Endodermal cell (in vitro differentiated cells): ENCODE measurements around the gene MTA1. TPM values are rescaled to one million over a fixed set of nuclear protein-coding genes. Genes with fewer than 3 reads are reported as not detected.
A peak's percentile ranks its signal among the peaks of the same experiment; 100 is the strongest.

Source experiments
- DNase-seq: peaks from one replicate; pipeline ENCODE4 v3.0.0-alpha.2; 2017
- H3K27ac ChIP-seq: 2 replicates; pipeline ENCODE4 v1.5.1; 2013; ENCODE audit warnings: mild to moderate bottlenecking, low read depth, low read length, moderate library complexity
- H3K27me3 ChIP-seq: 2 replicates; pipeline ENCODE4 v1.6.1; 2013; ENCODE audit warnings: mild to moderate bottlenecking, low read length, moderate library complexity; ENCODE audit not compliant: insufficient read depth, control insufficient read depth, poor library complexity, severe bottlenecking
- H3K36me3 ChIP-seq: 2 replicates; pipeline ENCODE4 v1.7.0; 2013; ENCODE audit warnings: mild to moderate bottlenecking, low read length, moderate library complexity; ENCODE audit not compliant: control insufficient read depth, insufficient read depth
- H3K4me1 ChIP-seq: one replicate; pipeline ENCODE4 v1.7.0; 2013; ENCODE audit warnings: low read length; ENCODE audit not compliant: control insufficient read depth, insufficient read depth
- H3K4me3 ChIP-seq: 2 replicates; pipeline ENCODE4 v1.5.1; 2013; ENCODE audit warnings: mild to moderate bottlenecking, low read length, moderate library complexity
- H3K9ac ChIP-seq: 2 replicates; pipeline ENCODE4 v1.6.1; 2013; ENCODE audit warnings: mild to moderate bottlenecking, low read length, moderate library complexity; ENCODE audit not compliant: poor library complexity, severe bottlenecking; ENCODE audit errors: extremely low read depth
- H3K9me3 ChIP-seq: 2 replicates; pipeline ENCODE4 v1.6.1; 2013; ENCODE audit warnings: mild to moderate bottlenecking, low read length, moderate library complexity; ENCODE audit not compliant: control insufficient read depth
- H3K27ac Mint-ChIP-seq: 2 replicates; pipeline ENCODE4 v1.8.0; 2020; ENCODE audit warnings: mixed read lengths
- H3K27me3 Mint-ChIP-seq: 2 replicates; pipeline ENCODE4 v1.8.0; 2021; ENCODE audit warnings: mild to moderate bottlenecking, mixed read lengths; ENCODE audit not compliant: insufficient read depth
- H3K36me3 Mint-ChIP-seq: 2 replicates; pipeline ENCODE4 v1.8.0; 2020; ENCODE audit warnings: low read depth, mixed read lengths
- H3K4me1 Mint-ChIP-seq: 2 replicates; pipeline ENCODE4 v1.8.0; 2020; ENCODE audit warnings: mixed read lengths
- H3K4me3 Mint-ChIP-seq: 2 replicates; pipeline ENCODE4 v1.8.0; 2020; ENCODE audit warnings: mild to moderate bottlenecking, moderate library complexity, mixed read lengths
- H3K9me3 Mint-ChIP-seq: 2 replicates; pipeline ENCODE4 v1.8.0; 2020; ENCODE audit warnings: mild to moderate bottlenecking, mixed read lengths
- CTCF ChIP-seq: fragments of 200-600 bp; sonication (generic); conservative IDR thresholded peaks from 2 replicates; pipeline ENCODE4 v1.5.0; 2021; ENCODE audit warnings: antibody characterized with exemption, mild to moderate bottlenecking
- WGBS, 2 experiments: methylation state at CpG; one replicate each; pipeline versions ENCODE4 v1.1.5 to v1.1.7; 2013; ENCODE audit warnings: missing lambda C conversion rate in 2 of 2, mixed read lengths in 1 of 2; ENCODE audit not compliant: insufficient coverage in 1 of 2, insufficient read length in 1 of 2; 5-methylcytosine and 5-hydroxymethylcytosine counted together
- total RNA-seq, 2 donors: library from RNA; stranded (reverse); fragmentation: NEBNext Ultra II Directional in 1 of 2; extraction: Animal tissue kit (Norgen Biotek cat#: 25700) in 1 of 2; gene quantifications; 2 replicates in 1 of 2; 3 replicates in 1 of 2; pipeline ENCODE4 v1.2.1, GENCODE V29; 2021

Gene MTA1
- total RNA-seq, 2 donors from 2014 or later = 245 to 246 TPM

- Histone ChIP-seq H3K4me3 (peak overlapping the region; percentile 56), H3K36me3 (peaks cover 7% of the 10 kb centered on the region), H3K4me1 (no peaks in the 10 kb centered on the region), H3K9ac (peak overlapping the region; percentile 62), H3K9me3 (no peaks in the 10 kb centered on the region), H3K27ac (peak overlapping the region; percentile 97), H3K27me3 (peaks cover 42% of the 10 kb centered on the region)
- Mint-ChIP-seq H3K36me3 (peaks cover 1% of the 10 kb centered on the region), H3K4me3 (peak overlapping the region; percentile 50), H3K27ac (no peak overlapping the region), H3K9me3 (peaks cover 2% of the 10 kb centered on the region), H3K27me3 (peaks cover 34% of the 10 kb centered on the region), H3K4me1 (no peaks in the 10 kb centered on the region)
- WGBS, 2 experiments = 5 to 19% methylated on average over 6 to 58 of the region's 60 CpGs
- no peak for TF ChIP-seq CTCF
- peak; percentile 99 for DNase-seq
Measured at GRCh38 chr14:105473677-105474482, 54.3 kb downstream of the MTA1 start.

GRCh38 chr14:105474483-105475268 is 55.0 kb downstream of the MTA1 start, which contains the start of gene CRIP2:
CRIP2 (plus strand) TSS chr14:105474821; CDS start chr14:105474863, 42 bp downstream.
- Histone ChIP-seq H3K4me1 (no peaks in the 10 kb centered on the region), H3K27me3 (peaks cover 49% of the 10 kb centered on the region), H3K9me3 (no peaks in the 10 kb centered on the region), H3K27ac (peak within 1 kb of the TSS; percentile 97), H3K36me3 (peaks cover 2% of the 10 kb centered on the region), H3K9ac (peak within 1 kb of the TSS; percentile 62), H3K4me3 (peak within 1 kb of the TSS; percentile 56)
- Mint-ChIP-seq H3K27me3 (peaks cover 42% of the 10 kb centered on the region), H3K9me3 (peaks cover 2% of the 10 kb centered on the region), H3K4me3 (peak within 1 kb of the TSS; percentile 51), H3K36me3 (peaks cover 1% of the 10 kb centered on the region), H3K4me1 (no peaks in the 10 kb centered on the region), H3K27ac (no peak within 1 kb of the TSS)
- 1% methylated on average over 24 to 118 of the region's 118 CpGs for WGBS, 2 experiments
- peak; percentile 74 for DNase-seq
- no peak for TF ChIP-seq CTCF

- no peaks in the 10 kb centered on the region for H3K4me1 Mint-ChIP-seq
- no peaks in the 10 kb centered on the region for H3K36me3 Mint-ChIP-seq
- Histone ChIP-seq H3K4me1 (no peaks in the 10 kb centered on the region), H3K36me3 (no peaks in the 10 kb centered on the region), H3K27ac (no peak overlapping the region), H3K9me3 (no peaks in the 10 kb centered on the region), H3K27me3 (peaks cover 57% of the 10 kb centered on the region), H3K4me3 (no peak overlapping the region), H3K9ac (no peak overlapping the region)
- DNase-seq = peak; percentile 79
- WGBS, 2 experiments = 3 to 25% methylated on average over 20 to 48 of the region's 48 CpGs
- no peak overlapping the region for H3K27ac Mint-ChIP-seq
- H3K27me3 Mint-ChIP-seq = peaks cover 50% of the 10 kb centered on the region
- peaks cover 2% of the 10 kb centered on the region for H3K9me3 Mint-ChIP-seq
- TF ChIP-seq CTCF = no peak
- peak overlapping the region; percentile 51 for H3K4me3 Mint-ChIP-seq
Measured at GRCh38 chr14:105475269-105476096, 55.9 kb downstream of the MTA1 start.
